HS-27A (cell line): ENCODE results near the gene UCN.
"Not testable (repeated sequence)": the region's sequence is repeated elsewhere in the genome, so short reads cannot be mapped to it uniquely, and the experiment has no call there.

ENCODE experiments used
- DNase-seq: peaks from one replicate; pipeline ENCODE4 v3.0.0-alpha.2; 2012; ENCODE audit warnings: low read depth, missing footprints

The UCN gene

GRCh38 chr2:27282892-27283291, 25.4 kb downstream of the UCN start:
- no peak for DNase-seq

- no peak for DNase-seq
Observed at GRCh38 chr2:27281855-27282559, 26.2 kb downstream of the UCN start, which contains the start of gene TRIM54. TRIM54 (plus strand) TSS chr2:27282429; CDS start chr2:27282732, 303 bp downstream.

GRCh38 chr2:27281442-27281841, 26.8 kb downstream of the UCN start:
- DNase-seq, result no peak

- no peak for DNase-seq
Observed at GRCh38 chr2:27280826-27281225, 27.4 kb downstream of the UCN start.

- no peak for DNase-seq
Observed at GRCh38 chr2:27278010-27278409, 30.2 kb downstream of the UCN start.

GRCh38 chr2:27275211-27276150, 32.8 kb downstream of the UCN start, which contains the start of gene DNAJC5G:
DNAJC5G (plus strand) TSS chr2:27275433; CDS start chr2:27276729, 1,296 bp downstream.
- no peak for DNase-seq

- not testable (repeated sequence) for DNase-seq
Observed at GRCh38 chr2:27272537-27273522, 35.4 kb downstream of the UCN start.

- no peak for DNase-seq
Observed at GRCh38 chr2:27271631-27272340, 36.5 kb downstream of the UCN start.

- no peak for DNase-seq
Observed at GRCh38 chr2:27270670-27271069, 37.6 kb downstream of the UCN start.

GRCh38 chr2:27270131-27270530, 38.1 kb downstream of the UCN start:
- DNase-seq, result no peak

- DNase-seq, result not testable (repeated sequence)
Observed at GRCh38 chr2:27268296-27268695, 39.9 kb downstream of the UCN start.

- DNase-seq, result no peak
Observed at GRCh38 chr2:27265536-27265870, 42.7 kb downstream of the UCN start.

- DNase-seq, result no peak
Observed at GRCh38 chr2:27264753-27265535, 43.3 kb downstream of the UCN start.

- no peak for DNase-seq
Observed at GRCh38 chr2:27264253-27264752, 43.9 kb downstream of the UCN start.

GRCh38 chr2:27263287-27264252, 44.7 kb downstream of the UCN start:
- DNase-seq, result no peak

GRCh38 chr2:27262379-27263286, 45.6 kb downstream of the UCN start, which contains the start of gene SLC30A3:
SLC30A3 (minus strand) TSS chr2:27263047; CDS start chr2:27262906, 141 bp downstream.
- no peak for DNase-seq

GRCh38 chr2:27261926-27262298, 46.3 kb downstream of the UCN start:
- DNase-seq, result no peak
